ENCODE measurements around the gene IRGM. TPM values are rescaled to one million over a fixed set of nuclear protein-coding genes. Genes with fewer than 3 reads are reported as not detected.
"Not testable (repeated sequence)": the region's sequence is repeated elsewhere in the genome, so short reads cannot be mapped to it uniquely, and the experiment has no call there.

Gene IRGM
- not detected in 2 replicates for total RNA-seq (2021)
- Bru-seq, nascent RNA, result not detected
- percentile 15 among the genes with signal in this experiment for BruChase-seq, experiment 1, labeled RNA remaining after a 2-hour chase
- percentile 17 among the genes with signal in this experiment for BruChase-seq, experiment 2, labeled RNA remaining after a 6-hour chase
- long read RNA-seq, result 0 reads

GRCh38 chr5:150846308-150846653 lies at the start of gene IRGM:
TSS of gene IRGM (plus strand) at chr5:150846521. CDS start at chr5:150848124, 1,603 bp downstream.
- H3K9me2 ChIP-seq (ENCODE audit: insufficient read depth); H3K4me3 ChIP-seq; H3K4me1 ChIP-seq (replicated peaks; ENCODE audit: insufficient read depth); H3K27ac ChIP-seq; H3K4me2 ChIP-seq; H4K20me1 ChIP-seq (ENCODE audit: insufficient read depth); BruUV-seq (replicated peaks); H3K36me3 ChIP-seq (ENCODE audit: low read depth); POLR2A ChIA-PET (ENCODE audit: unreplicated experiment); DNase-seq; H3F3A ChIP-seq (ENCODE audit: insufficient read depth, low read depth); H3K27me3 ChIP-seq (ENCODE audit: insufficient read depth, low read depth); H2AFZ ChIP-seq; H3K9me3 ChIP-seq (ENCODE audit: insufficient read depth, low read depth); H3K79me2 ChIP-seq (ENCODE audit: low read depth): not testable (repeated sequence)
- intact Hi-C loops (cut with micrococcal nuclease; ENCODE audit: unreplicated experiment), result loop anchor here (2.0 to 10.0 kb wide), 3 partner anchors 131 to 394 kb away; no protein-coding TSS in a partner anchor
- CTCF ChIA-PET, result interaction anchor here (1.0 to 1.3 kb wide), 3 partner anchors 137 to 387 kb away, joined by 3 to 4 read pairs (median 3); no protein-coding TSS in a partner anchor

GRCh38 chr5:150797384-150797783 lies 48.9 kb upstream of the IRGM start:
- no peak overlapping the region for H2AFZ ChIP-seq
- no peak overlapping the region for H3K27ac ChIP-seq
- H3K4me2 ChIP-seq, result no peak overlapping the region
- no peak for TF ChIP-seq CTCF (conservative IDR thresholded peaks at IDR 0.05)
- ChIA-PET POLR2A (ENCODE audit: unreplicated experiment) (no interaction called here), CTCF (no interaction called here)
- no peaks in the 10 kb centered on the region for H3K4me1 ChIP-seq (replicated peaks; ENCODE audit: insufficient read depth)
- no peaks in the 10 kb centered on the region for H3K9me2 ChIP-seq (ENCODE audit: insufficient read depth)
- intact Hi-C loops (cut with micrococcal nuclease; ENCODE audit: unreplicated experiment), result no loop called here
- no peak for DNase-seq
- H3K36me3 ChIP-seq (ENCODE audit: low read depth), result no peaks in the 10 kb centered on the region
- H3K9me3 ChIP-seq (ENCODE audit: insufficient read depth, low read depth), result no peaks in the 10 kb centered on the region
- H3K4me3 ChIP-seq, result no peak overlapping the region
- H3K27me3 ChIP-seq (ENCODE audit: insufficient read depth, low read depth), result no peaks in the 10 kb centered on the region
- H3F3A ChIP-seq (ENCODE audit: insufficient read depth, low read depth), result no peaks in the 10 kb centered on the region
- no TSS peak for BruUV-seq (replicated peaks)
- no peaks in the 10 kb centered on the region for H3K79me2 ChIP-seq (ENCODE audit: low read depth)
- no peaks in the 10 kb centered on the region for H4K20me1 ChIP-seq (ENCODE audit: insufficient read depth)

- Histone ChIP-seq H3K36me3 (ENCODE audit: low read depth) (no peaks in the 10 kb centered on the region), H3F3A (ENCODE audit: insufficient read depth, low read depth) (no peaks in the 10 kb centered on the region), H2AFZ (peak overlapping the region; percentile 67), H3K4me3 (peak overlapping the region; percentile 7; the same call in 1 of the 2 replicates), H3K4me1 (replicated peaks; ENCODE audit: insufficient read depth) (no peaks in the 10 kb centered on the region), H3K9me3 (ENCODE audit: insufficient read depth, low read depth) (no peaks in the 10 kb centered on the region), H3K27me3 (ENCODE audit: insufficient read depth, low read depth) (peaks cover 5% of the 10 kb centered on the region; the same call in 1 of the 2 replicates), H3K27ac (no peak overlapping the region), H3K4me2 (peak overlapping the region; percentile 69), H4K20me1 (ENCODE audit: insufficient read depth) (no peaks in the 10 kb centered on the region), H3K9me2 (ENCODE audit: insufficient read depth) (no peaks in the 10 kb centered on the region), H3K79me2 (ENCODE audit: low read depth) (no peaks in the 10 kb centered on the region)
- CTCF ChIA-PET, result interaction anchor here (0.6 to 1.6 kb wide), 5 partner anchors 10 to 343 kb away, joined by 3 to 16 read pairs (median 3); no protein-coding TSS in a partner anchor
- intact Hi-C loops (cut with micrococcal nuclease; ENCODE audit: unreplicated experiment), result loop anchor here (1.0 to 10.0 kb wide), 9 partner anchors 46 to 721 kb away; no protein-coding TSS in a partner anchor
- TF ChIP-seq CTCF (conservative IDR thresholded peaks at IDR 0.05) (peak; percentile 73), EZH2 (IDR thresholded peaks at IDR 0.05; ENCODE audit: low read depth) (no peak)
- POLR2A ChIA-PET (ENCODE audit: unreplicated experiment), result no interaction called here
- BruUV-seq (replicated peaks), result no TSS peak
- peak; percentile 43 to 44 for DNase-seq
Observed at GRCh38 chr5:150801117-150801927, 45.0 kb upstream of the IRGM start.

Data from PC-9 (cell line).